ENCODE results near the gene CAPN5.

CAPN5 gene

DNA sequence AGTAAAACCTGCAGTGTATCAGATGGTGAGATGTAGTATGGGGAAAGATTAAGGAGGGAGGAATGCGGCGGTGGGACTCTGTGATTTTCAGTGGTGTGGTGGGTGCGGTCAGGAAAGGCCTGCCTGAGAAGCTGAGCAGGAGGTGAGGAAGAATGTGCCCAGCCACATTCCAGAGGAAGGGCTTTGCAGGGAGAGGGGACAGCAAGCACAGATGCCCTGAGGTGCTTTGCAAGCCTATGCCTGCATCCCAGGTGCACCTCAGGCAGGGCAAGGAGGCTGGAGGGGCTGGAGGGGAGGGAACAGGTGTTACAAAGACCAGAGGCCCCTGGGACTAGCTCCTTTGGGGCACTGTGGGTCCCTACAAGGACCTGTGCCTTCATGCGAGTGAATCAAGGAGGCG lies 103.3 kb downstream of the CAPN5 start:
- H3K4me3 Mint-ChIP-seq = no peak overlapping the region
- H3K27ac Mint-ChIP-seq = no peak overlapping the region
- TF ChIP-seq, protein P1, sequence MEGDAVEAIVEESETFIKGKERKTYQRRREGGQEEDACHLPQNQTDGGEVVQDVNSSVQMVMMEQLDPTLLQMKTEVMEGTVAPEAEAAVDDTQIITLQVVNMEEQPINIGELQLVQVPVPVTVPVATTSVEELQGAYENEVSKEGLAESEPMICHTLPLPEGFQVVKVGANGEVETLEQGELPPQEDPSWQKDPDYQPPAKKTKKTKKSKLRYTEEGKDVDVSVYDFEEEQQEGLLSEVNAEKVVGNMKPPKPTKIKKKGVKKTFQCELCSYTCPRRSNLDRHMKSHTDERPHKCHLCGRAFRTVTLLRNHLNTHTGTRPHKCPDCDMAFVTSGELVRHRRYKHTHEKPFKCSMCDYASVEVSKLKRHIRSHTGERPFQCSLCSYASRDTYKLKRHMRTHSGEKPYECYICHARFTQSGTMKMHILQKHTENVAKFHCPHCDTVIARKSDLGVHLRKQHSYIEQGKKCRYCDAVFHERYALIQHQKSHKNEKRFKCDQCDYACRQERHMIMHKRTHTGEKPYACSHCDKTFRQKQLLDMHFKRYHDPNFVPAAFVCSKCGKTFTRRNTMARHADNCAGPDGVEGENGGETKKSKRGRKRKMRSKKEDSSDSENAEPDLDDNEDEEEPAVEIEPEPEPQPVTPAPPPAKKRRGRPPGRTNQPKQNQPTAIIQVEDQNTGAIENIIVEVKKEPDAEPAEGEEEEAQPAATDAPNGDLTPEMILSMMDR (IDR thresholded peaks at IDR 0.05) = no peak
- no peaks in the 10 kb centered on the region for H3K36me3 Mint-ChIP-seq (ENCODE audit: low read depth)
- DNase-seq = no peak
- no peaks in the 10 kb centered on the region for H3K9me3 Mint-ChIP-seq
- H3K27me3 Mint-ChIP-seq (ENCODE audit: low read depth, poor library complexity) = no peaks in the 10 kb centered on the region
- H3K4me1 Mint-ChIP-seq = peaks cover 77% of the 10 kb centered on the region

DNA sequence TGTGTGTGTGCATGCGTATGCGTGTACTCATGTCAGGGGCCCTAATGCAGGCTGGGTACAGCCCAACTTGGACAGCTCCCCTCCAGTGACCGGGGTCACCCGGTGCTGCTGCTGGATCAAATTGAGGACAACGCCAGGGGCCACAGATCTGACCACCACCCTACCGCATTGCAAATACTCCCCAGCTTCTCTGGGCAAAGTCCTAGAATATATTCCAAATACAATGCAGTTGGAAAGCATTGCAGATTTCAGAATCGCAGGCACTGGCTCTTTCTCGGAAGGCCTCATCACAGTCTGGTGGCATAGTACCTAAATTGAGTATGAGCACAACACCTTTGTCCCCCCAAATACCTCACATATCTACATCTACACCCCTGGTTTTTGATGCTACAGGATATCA lies 104.5 kb downstream of the CAPN5 start:
- DNase-seq = no peak
- TF ChIP-seq, protein P1 (IDR thresholded peaks at IDR 0.05) = no peak
- Mint-ChIP-seq H3K4me3 (peak overlapping the region; percentile 54), H3K9me3 (no peaks in the 10 kb centered on the region), H3K27me3 (ENCODE audit: low read depth, poor library complexity) (no peaks in the 10 kb centered on the region), H3K4me1 (peaks cover 81% of the 10 kb centered on the region), H3K36me3 (ENCODE audit: low read depth) (no peaks in the 10 kb centered on the region), H3K27ac (no peak overlapping the region)

DNA sequence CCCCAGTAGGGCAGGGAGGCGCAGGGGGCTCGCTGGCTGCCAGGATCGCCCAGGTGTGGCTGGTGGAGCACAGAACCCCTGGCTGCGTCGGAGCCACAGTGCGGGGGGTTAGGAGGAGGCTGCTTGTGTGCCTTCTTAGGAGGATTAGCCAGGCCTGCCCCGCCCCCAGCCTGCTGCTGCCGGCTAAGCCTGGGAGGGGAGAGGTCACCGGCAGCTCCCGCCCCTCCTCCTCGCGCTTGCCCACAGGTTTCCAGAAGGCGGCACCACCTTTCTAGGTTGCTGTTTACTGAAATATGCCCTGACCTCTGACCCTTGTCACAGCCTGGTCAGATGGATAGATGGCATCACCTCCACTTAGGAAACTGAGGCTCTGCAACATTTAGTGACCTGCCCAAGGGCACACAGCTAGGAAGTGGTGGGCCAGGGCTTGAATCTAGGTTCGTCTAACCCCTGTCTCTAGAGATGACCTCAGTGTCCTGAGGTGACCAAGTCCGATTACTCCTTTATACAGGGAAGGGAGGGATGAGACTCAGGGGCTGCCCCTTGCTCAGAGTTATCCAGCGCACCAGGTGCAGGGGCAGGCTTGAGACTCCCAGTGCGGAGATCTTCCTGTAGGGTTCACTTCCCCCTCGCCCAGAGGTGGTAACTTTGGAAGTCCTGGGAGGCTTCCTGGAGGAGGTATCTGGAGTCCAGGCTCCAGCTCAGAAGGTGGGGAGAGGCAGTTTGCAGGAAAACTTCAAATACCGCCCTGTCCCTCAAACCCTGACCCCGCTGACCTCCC lies 105.3 kb downstream of the CAPN5 start:
- TF ChIP-seq, protein P1 (IDR thresholded peaks at IDR 0.05) = no peak
- DNase-seq = peak; percentile 80

DNA sequence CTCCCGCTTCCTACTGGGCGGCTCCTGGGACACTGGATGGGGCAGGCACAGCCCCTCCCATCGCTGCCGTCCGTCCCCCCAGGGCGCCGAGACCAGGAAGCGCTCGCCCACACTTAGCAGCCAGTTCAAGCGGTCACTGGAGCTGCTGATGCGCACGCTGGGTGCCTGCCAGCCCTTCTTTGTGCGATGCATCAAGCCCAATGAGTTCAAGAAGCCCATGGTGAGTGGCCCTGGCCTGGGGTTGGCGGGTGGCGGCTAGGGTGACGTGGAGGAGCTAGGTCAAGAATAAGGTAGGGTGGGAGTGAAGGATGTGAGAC lies 105.9 kb downstream of the CAPN5 start:
- Mint-ChIP-seq H3K27me3 (ENCODE audit: low read depth, poor library complexity) (peaks cover 4% of the 10 kb centered on the region), H3K9me3 (no peaks in the 10 kb centered on the region), H3K27ac (no peak overlapping the region), H3K36me3 (ENCODE audit: low read depth) (no peaks in the 10 kb centered on the region), H3K4me1 (peaks cover 76% of the 10 kb centered on the region), H3K4me3 (no peak overlapping the region)
- DNase-seq = peak; percentile 32
- TF ChIP-seq, protein P1 (IDR thresholded peaks at IDR 0.05) = no peak

More for the DNA sequence above, 105.3 kb downstream of the CAPN5 start:
- H3K27ac Mint-ChIP-seq = no peak overlapping the region
- peaks cover 78% of the 10 kb centered on the region for H3K4me1 Mint-ChIP-seq
- peaks cover under 1% of the 10 kb centered on the region for H3K27me3 Mint-ChIP-seq (ENCODE audit: low read depth, poor library complexity)
- H3K9me3 Mint-ChIP-seq = no peaks in the 10 kb centered on the region
- H3K4me3 Mint-ChIP-seq = peak overlapping the region; percentile 25
- no peaks in the 10 kb centered on the region for H3K36me3 Mint-ChIP-seq (ENCODE audit: low read depth)

GRCh38 chr11:77173494-77173893 lies 106.7 kb downstream of the CAPN5 start:
- H3K4me1 Mint-ChIP-seq = peaks cover 70% of the 10 kb centered on the region
- peak overlapping the region; percentile 3 for H3K4me3 Mint-ChIP-seq
- H3K9me3 Mint-ChIP-seq = peaks cover 3% of the 10 kb centered on the region
- H3K36me3 Mint-ChIP-seq (ENCODE audit: low read depth) = peaks cover 4% of the 10 kb centered on the region
- TF ChIP-seq, protein P1 (IDR thresholded peaks at IDR 0.05) = no peak
- H3K27me3 Mint-ChIP-seq (ENCODE audit: low read depth, poor library complexity) = peaks cover 4% of the 10 kb centered on the region
- H3K27ac Mint-ChIP-seq = no peak overlapping the region
- DNase-seq = no peak

DNA sequence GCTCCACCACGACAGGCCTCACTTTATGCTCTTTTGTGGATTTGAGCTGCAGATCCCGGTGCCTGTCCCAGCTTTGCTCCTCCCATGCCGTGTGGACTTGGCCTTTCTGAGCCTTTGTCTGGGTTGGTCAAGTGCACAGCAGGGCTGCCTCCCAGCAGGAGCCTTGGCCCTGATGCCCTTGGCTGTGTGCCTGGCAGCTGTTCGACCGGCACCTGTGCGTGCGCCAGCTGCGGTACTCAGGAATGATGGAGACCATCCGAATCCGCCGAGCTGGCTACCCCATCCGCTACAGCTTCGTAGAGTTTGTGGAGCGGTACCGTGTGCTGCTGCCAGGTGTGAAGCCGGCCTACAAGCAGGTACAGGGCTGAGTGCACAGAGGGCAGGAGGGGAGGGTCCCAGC lies 107.8 kb downstream of the CAPN5 start:
- peak overlapping the region; percentile 49 for H3K27ac Mint-ChIP-seq

More for the DNA sequence above, 107.8 kb downstream of the CAPN5 start:
- Mint-ChIP-seq H3K4me1 (peaks cover 70% of the 10 kb centered on the region), H3K36me3 (ENCODE audit: low read depth) (peaks cover 5% of the 10 kb centered on the region), H3K9me3 (peaks cover 4% of the 10 kb centered on the region), H3K4me3 (no peak overlapping the region), H3K27me3 (ENCODE audit: low read depth, poor library complexity) (peaks cover 4% of the 10 kb centered on the region)
- no peak for DNase-seq
- TF ChIP-seq, protein P1 (IDR thresholded peaks at IDR 0.05) = no peak
